SU-DHL-6 (cell line): ENCODE measurements around the gene ANTXR1.

ENCODE experiments used
- H2AFZ ChIP-seq: fragments of 200-600 bp; sonication (generic); 2 replicates; pipeline ENCODE4 v1.6.1; 2014; ENCODE audit warnings: low read depth, mild to moderate bottlenecking, moderate library complexity, mixed read lengths, antibody characterized with exemption, low read length; ENCODE audit not compliant: severe bottlenecking
- H3F3A ChIP-seq: fragments of 200-600 bp; shearing (Covaris generic); 2 replicates; pipeline ENCODE4 v1.6.0; 2016; ENCODE audit warnings: antibody characterized with exemption, mild to moderate bottlenecking; ENCODE audit not compliant: insufficient read depth
- H3K27ac ChIP-seq: fragments of 200-600 bp; sonication (generic); 2 replicates; pipeline ENCODE4 v1.5.1; 2016; ENCODE audit warnings: low read depth, mild to moderate bottlenecking, low read length, moderate library complexity, mixed read lengths
- H3K27me3 ChIP-seq: fragments of 200-600 bp; sonication (generic), shearing (Covaris generic); 2 replicates; pipeline ENCODE4 v1.6.0; 2014; ENCODE audit warnings: mild to moderate bottlenecking, low read length
- H3K36me3 ChIP-seq: fragments of 200-600 bp; sonication (generic); 2 replicates; pipeline ENCODE4 v1.6.1; 2014; ENCODE audit warnings: mild to moderate bottlenecking, low read length, mixed read lengths
- H3K4me2 ChIP-seq: fragments of 300-600, 200-600 bp; shearing (Covaris generic), sonication (generic); 2 replicates; pipeline ENCODE4 v1.6.0; 2014; ENCODE audit warnings: low read length, low read depth, mild to moderate bottlenecking; ENCODE audit not compliant: poor library complexity, severe bottlenecking
- H3K4me3 ChIP-seq: fragments of 200-600 bp; sonication (generic); 2 replicates; pipeline ENCODE4 v1.5.1; 2014; ENCODE audit warnings: antibody characterized with exemption, low read length, mild to moderate bottlenecking, mixed read lengths; ENCODE audit not compliant: insufficient read depth, poor library complexity, severe bottlenecking
- H3K79me2 ChIP-seq: fragments of 200-600 bp; sonication (generic); 2 replicates; pipeline ENCODE4 v1.6.1; 2014; ENCODE audit warnings: mild to moderate bottlenecking, low read length, moderate library complexity; ENCODE audit not compliant: insufficient read depth
- H3K9ac ChIP-seq: fragments of 200-600 bp; sonication (generic); 2 replicates; pipeline ENCODE4 v1.7.0; 2014; ENCODE audit warnings: mild to moderate bottlenecking, low read length
- H3K9me2 ChIP-seq: fragments of 200-600 bp; sonication (generic); replicated peaks from 2 replicates; pipeline ENCODE4 v1.6.1; 2014; ENCODE audit warnings: low read length; ENCODE audit not compliant: insufficient read depth
- H3K9me3 ChIP-seq: fragments of 200-600 bp; sonication (generic); 2 replicates; pipeline ENCODE4 v1.6.1; 2014; ENCODE audit warnings: low read length, mixed read lengths; ENCODE audit not compliant: insufficient read depth
- H4K20me1 ChIP-seq: fragments of 200-600 bp; sonication (generic); 2 replicates; pipeline ENCODE4 v1.6.1; 2014; ENCODE audit warnings: low read depth, mild to moderate bottlenecking, antibody characterized with exemption, low read length, moderate library complexity, mixed read lengths
- EZH2phosphoT487 ChIP-seq: fragments of 200-600 bp; sonication (generic), shearing (Covaris generic); conservative IDR thresholded peaks from 2 replicates; pipeline ENCODE4 v1.6.1; 2018; ENCODE audit warnings: mild to moderate bottlenecking, antibody characterized with exemption, low read length, moderate library complexity, mixed read lengths
- TF ChIP-seq, protein P1 (sequence below): fragments of 200-600 bp; sonication (generic); IDR thresholded peaks from one replicate; pipeline ENCODE4 v1.5.1; 2017; ENCODE audit warnings: antibody characterized with exemption, mild to moderate bottlenecking, low read length, moderate library complexity; ENCODE audit not compliant: insufficient read depth, poor library complexity, severe bottlenecking

The ANTXR1 gene

DNA sequence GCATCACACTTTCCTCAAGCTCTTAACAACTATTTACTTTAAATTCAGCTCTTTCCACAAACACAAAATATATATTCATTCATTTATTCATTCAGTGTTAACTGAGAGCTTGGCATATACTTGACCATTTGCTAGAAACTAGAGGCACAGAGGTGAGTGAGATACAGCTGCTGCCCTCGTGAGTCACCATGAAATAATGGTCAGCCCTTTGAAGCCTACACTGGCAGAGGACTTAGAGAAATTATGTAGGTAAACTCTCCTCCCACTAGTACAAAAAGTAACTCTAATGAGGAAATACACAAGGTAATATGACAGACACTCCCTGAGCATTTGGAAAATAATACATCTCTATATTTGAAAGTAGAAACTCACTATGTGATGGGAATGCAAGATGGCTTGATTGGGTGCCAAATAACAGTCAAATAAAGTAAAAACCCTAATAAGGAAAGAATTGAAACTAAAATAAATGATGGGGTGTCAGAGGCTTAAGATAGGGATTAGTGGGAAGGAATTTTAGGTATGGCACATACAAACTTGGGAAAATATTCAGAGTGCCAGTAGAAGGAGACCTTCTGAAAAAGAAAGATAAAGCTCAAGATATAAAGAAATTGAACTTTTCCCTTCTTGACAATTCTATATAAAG is 61.1 kb downstream of the ANTXR1 start:
- Histone ChIP-seq H3K36me3 (no peaks in the 10 kb centered on the region), H3K9me3 (no peaks in the 10 kb centered on the region), H3K9me2 (no peaks in the 10 kb centered on the region), H4K20me1 (no peaks in the 10 kb centered on the region), H3F3A (no peaks in the 10 kb centered on the region), H3K4me2 (no peak overlapping the region), H3K27me3 (no peaks in the 10 kb centered on the region), H3K79me2 (no peaks in the 10 kb centered on the region), H3K4me3 (no peak overlapping the region), H3K9ac (no peak overlapping the region), H3K27ac (no peak overlapping the region), H2AFZ (no peak overlapping the region)
- TF ChIP-seq, protein P1, sequence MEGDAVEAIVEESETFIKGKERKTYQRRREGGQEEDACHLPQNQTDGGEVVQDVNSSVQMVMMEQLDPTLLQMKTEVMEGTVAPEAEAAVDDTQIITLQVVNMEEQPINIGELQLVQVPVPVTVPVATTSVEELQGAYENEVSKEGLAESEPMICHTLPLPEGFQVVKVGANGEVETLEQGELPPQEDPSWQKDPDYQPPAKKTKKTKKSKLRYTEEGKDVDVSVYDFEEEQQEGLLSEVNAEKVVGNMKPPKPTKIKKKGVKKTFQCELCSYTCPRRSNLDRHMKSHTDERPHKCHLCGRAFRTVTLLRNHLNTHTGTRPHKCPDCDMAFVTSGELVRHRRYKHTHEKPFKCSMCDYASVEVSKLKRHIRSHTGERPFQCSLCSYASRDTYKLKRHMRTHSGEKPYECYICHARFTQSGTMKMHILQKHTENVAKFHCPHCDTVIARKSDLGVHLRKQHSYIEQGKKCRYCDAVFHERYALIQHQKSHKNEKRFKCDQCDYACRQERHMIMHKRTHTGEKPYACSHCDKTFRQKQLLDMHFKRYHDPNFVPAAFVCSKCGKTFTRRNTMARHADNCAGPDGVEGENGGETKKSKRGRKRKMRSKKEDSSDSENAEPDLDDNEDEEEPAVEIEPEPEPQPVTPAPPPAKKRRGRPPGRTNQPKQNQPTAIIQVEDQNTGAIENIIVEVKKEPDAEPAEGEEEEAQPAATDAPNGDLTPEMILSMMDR = no peak
- TF ChIP-seq EZH2phosphoT487 = no peak

DNA sequence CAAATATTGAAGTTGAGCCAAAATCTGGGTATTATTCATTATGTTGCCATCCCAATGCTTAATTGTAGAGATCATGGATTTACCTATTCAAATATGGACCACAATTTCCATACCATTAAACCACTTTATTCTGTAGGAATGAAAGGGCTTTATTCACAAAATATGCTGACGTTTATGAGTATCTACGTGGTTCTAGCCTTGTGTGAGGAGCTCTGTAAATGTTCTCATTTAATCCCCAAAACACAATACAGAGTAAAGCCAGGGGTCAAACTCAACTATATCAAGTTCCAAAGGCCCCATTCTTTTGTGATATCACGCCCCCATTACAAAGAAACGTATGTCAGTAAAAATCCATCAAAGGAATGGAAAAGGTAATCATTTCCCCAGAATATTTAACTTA is 61.9 kb downstream of the ANTXR1 start:
- no peaks in the 10 kb centered on the region for H3K36me3 ChIP-seq

DNA sequence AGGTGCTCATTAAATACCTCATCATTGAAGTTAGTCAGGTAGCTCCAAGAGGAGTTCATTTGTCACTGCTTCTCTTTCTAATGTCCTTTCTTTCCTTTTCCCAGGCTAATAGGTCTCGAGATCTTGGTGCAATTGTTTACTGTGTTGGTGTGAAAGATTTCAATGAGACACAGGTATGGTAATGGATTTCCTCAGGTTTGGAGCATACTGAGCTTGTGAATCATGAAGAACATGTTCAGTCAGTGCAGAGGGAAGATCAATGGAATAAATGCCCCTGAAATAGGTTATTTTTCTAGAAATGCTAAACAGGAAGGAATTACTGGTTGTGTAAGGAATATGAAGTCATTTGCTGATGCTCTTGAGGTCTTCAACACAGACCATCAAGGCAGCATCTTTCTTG is 62.5 kb downstream of the ANTXR1 start:
- no peak overlapping the region for H2AFZ ChIP-seq
- no peak overlapping the region for H3K4me2 ChIP-seq
- no peaks in the 10 kb centered on the region for H3K27me3 ChIP-seq
- no peak overlapping the region for H3K27ac ChIP-seq
- no peaks in the 10 kb centered on the region for H3K9me2 ChIP-seq
- H3K9me3 ChIP-seq = no peaks in the 10 kb centered on the region
- no peak overlapping the region for H3K4me3 ChIP-seq
- no peaks in the 10 kb centered on the region for H3K79me2 ChIP-seq
- H3K36me3 ChIP-seq = no peaks in the 10 kb centered on the region
- no peak overlapping the region for H3K9ac ChIP-seq
- TF ChIP-seq EZH2phosphoT487 = no peak
- TF ChIP-seq, protein P1 = no peak
- no peaks in the 10 kb centered on the region for H4K20me1 ChIP-seq
- no peaks in the 10 kb centered on the region for H3F3A ChIP-seq

More for the DNA sequence above, 61.9 kb downstream of the ANTXR1 start:
- Histone ChIP-seq H3K4me3 (no peak overlapping the region), H3K79me2 (no peaks in the 10 kb centered on the region), H4K20me1 (no peaks in the 10 kb centered on the region), H2AFZ (no peak overlapping the region), H3K9me3 (no peaks in the 10 kb centered on the region), H3K27ac (no peak overlapping the region), H3K4me2 (no peak overlapping the region), H3K9ac (no peak overlapping the region), H3F3A (no peaks in the 10 kb centered on the region), H3K9me2 (no peaks in the 10 kb centered on the region), H3K27me3 (no peaks in the 10 kb centered on the region)
- TF ChIP-seq, protein P1 = no peak
